T-helper 9 cell (primary cell): ENCODE measurements around the gene UBE2J2.

Experiments
- DNase-seq: peaks from one replicate; pipeline ENCODE4 v3.0.0-alpha.2; 2020

The UBE2J2 gene

GRCh38 chr1:1295154-1295923 lies 21.7 kb upstream of the UBE2J2 start:
- no peak for DNase-seq

- DNase-seq: no peak
These were observed 20.7 kb upstream of the UBE2J2 start for GRCh38 chr1:1294250-1294890.

GRCh38 chr1:1293263-1294249 lies 19.9 kb upstream of the UBE2J2 start:
- no peak for DNase-seq

- DNase-seq: no peak
These were observed 19.2 kb upstream of the UBE2J2 start for GRCh38 chr1:1292851-1293250.

GRCh38 chr1:1292442-1292779 lies 18.8 kb upstream of the UBE2J2 start:
- DNase-seq: no peak

- DNase-seq: peak; percentile 56
These were observed 18.1 kb upstream of the UBE2J2 start for GRCh38 chr1:1291548-1292441.

- DNase-seq: no peak
These were observed 17.4 kb upstream of the UBE2J2 start for GRCh38 chr1:1291023-1291528.

- peak; percentile 49 for DNase-seq
These were observed 16.6 kb upstream of the UBE2J2 start for GRCh38 chr1:1290238-1290731.

GRCh38 chr1:1287288-1288110 lies 13.8 kb upstream of the UBE2J2 start:
- no peak for DNase-seq

GRCh38 chr1:1286313-1287261 lies 12.9 kb upstream of the UBE2J2 start:
- DNase-seq: no peak

GRCh38 chr1:1285611-1286311 lies 12.1 kb upstream of the UBE2J2 start:
- DNase-seq: no peak

- DNase-seq: no peak
These were observed 11.5 kb upstream of the UBE2J2 start for GRCh38 chr1:1285102-1285571.

- no peak for DNase-seq
These were observed 10.8 kb upstream of the UBE2J2 start for GRCh38 chr1:1284221-1285101.

- no peak for DNase-seq
These were observed 10.2 kb upstream of the UBE2J2 start for GRCh38 chr1:1283821-1284220.

GRCh38 chr1:1282998-1283397 lies 9.3 kb upstream of the UBE2J2 start:
- no peak for DNase-seq

GRCh38 chr1:1281533-1282321 lies 8.1 kb upstream of the UBE2J2 start:
- no peak for DNase-seq
